SK-N-SH (cell line): ENCODE data around the gene GPR68. TPM values are rescaled to one million over a fixed set of nuclear protein-coding genes. Genes with fewer than 3 reads are reported as not detected.

Experiments
- CTCF ChIA-PET: fragments of 300-600, 350-600 bp; formaldehyde crosslinking; extraction: SDS; loops from one replicate; lab custom pipeline; 2021; lab: Yijun Ruan, JAX
- POLR2A ChIA-PET: fragments of 350-600 bp; sonication (Branson Sonifier 250); formaldehyde crosslinking; extraction: SDS; loops from one replicate; lab custom pipeline; 2020; ENCODE audit warnings: antibody characterized with exemption, inconsistent platforms; lab: Yijun Ruan, JAX
- DNase-seq: peaks from one replicate; pipeline ENCODE4 v3.0.0; 2012
- H2AFZ ChIP-seq: fragments of 200-600 bp; sonication (generic); 2 replicates; pipeline ENCODE4 v1.8.1; 2016; ENCODE audit warnings: antibody characterized with exemption, mild to moderate bottlenecking, low read depth
- H3F3A ChIP-seq: fragments of 200-600 bp; sonication (generic); replicated peaks from 2 replicates; pipeline ENCODE3; 2016; ENCODE audit warnings: antibody characterized with exemption, mild to moderate bottlenecking; ENCODE audit not compliant: insufficient read depth
- H3K27ac ChIP-seq, 2 experiments: fragments of 200-500 bp in 1 of 2; fragments of 200-600 bp in 1 of 2; sonication (Bioruptor generic) in 1 of 2; sonication (generic), shearing (Covaris generic) in 1 of 2; 2 replicates each; pipeline versions ENCODE4 v1.5.1 to v1.6.1; 2014 to 2016; ENCODE audit warnings: low read depth in 2 of 2, inconsistent platforms in 1 of 2, low read length in 1 of 2, mild to moderate bottlenecking in 1 of 2, mixed read lengths in 1 of 2
- H3K27me3 ChIP-seq: fragments of 200-600 bp; sonication (generic), shearing (Covaris generic); 2 replicates; pipeline ENCODE4 v1.6.1; 2016; ENCODE audit warnings: mixed run types; ENCODE audit not compliant: insufficient read depth
- H3K36me3 ChIP-seq, 2 experiments: fragments of 200-500 bp in 1 of 2; fragments of 200-600 bp in 1 of 2; sonication (Bioruptor generic) in 1 of 2; sonication (generic) in 1 of 2; replicated peaks in 1 of 2; 2 replicates each; pipeline versions ENCODE3 to v1.5.1; 2014 to 2016; ENCODE audit warnings: low read length in 1 of 2, mild to moderate bottlenecking in 1 of 2; ENCODE audit not compliant: insufficient read depth in 2 of 2, control insufficient read depth in 1 of 2
- H3K4me1 ChIP-seq, 2 experiments: fragments of 200-500 bp in 1 of 2; fragments of 200-600 bp in 1 of 2; sonication (Bioruptor generic) in 1 of 2; sonication (generic), shearing (Covaris generic) in 1 of 2; 2 replicates each; pipeline versions ENCODE4 v1.5.1 to v1.6.1; 2014 to 2016; ENCODE audit warnings: low read depth in 1 of 2, low read length in 1 of 2, mixed run types in 1 of 2; ENCODE audit not compliant: insufficient read depth in 2 of 2, control insufficient read depth in 1 of 2
- H3K4me2 ChIP-seq: fragments of 200-600 bp; sonication (generic), shearing (Covaris generic); 2 replicates; pipeline ENCODE4 v1.6.1; 2017; ENCODE audit warnings: mixed run types
- H3K4me3 ChIP-seq, 2 experiments: fragments of 200-500 bp in 1 of 2; fragments of 200-600 bp in 1 of 2; sonication (Bioruptor generic) in 1 of 2; sonication (generic), shearing (Covaris generic) in 1 of 2; 2 replicates each; pipeline versions ENCODE4 v1.5.1 to v1.8.1; 2014 to 2016; ENCODE audit warnings: low read depth in 2 of 2, inconsistent platforms in 1 of 2, low read length in 1 of 2, mild to moderate bottlenecking in 1 of 2, mixed read lengths in 1 of 2, moderate library complexity in 1 of 2
- H3K79me2 ChIP-seq: fragments of 200-600 bp; sonication (generic); 2 replicates; pipeline ENCODE4 v1.8.1; 2017; ENCODE audit warnings: mild to moderate bottlenecking; ENCODE audit not compliant: insufficient read depth
- H3K9ac ChIP-seq: fragments of 200-600 bp; sonication (generic); 2 replicates; pipeline ENCODE4 v1.6.1; 2017; ENCODE audit warnings: mixed run types
- H3K9me2 ChIP-seq: fragments of 200-600 bp; sonication (generic); 2 replicates; pipeline ENCODE4 v1.6.1; 2017; ENCODE audit warnings: mixed run types
- H3K9me3 ChIP-seq: fragments of 200-600 bp; sonication (generic); 2 replicates; pipeline ENCODE4 v1.6.1; 2017; ENCODE audit warnings: mixed run types, mild to moderate bottlenecking, moderate library complexity
- H4K20me1 ChIP-seq: fragments of 200-600 bp; sonication (generic); 2 replicates; pipeline ENCODE4 v1.6.1; 2017; ENCODE audit warnings: mild to moderate bottlenecking, mixed run types; ENCODE audit not compliant: insufficient read depth
- EZH2phosphoT487 ChIP-seq: fragments of 200-600 bp; sonication (generic); IDR thresholded peaks from 2 replicates; pipeline ENCODE4 v1.6.1; 2017; ENCODE audit warnings: low read depth, mixed run types, mild to moderate bottlenecking, antibody characterized with exemption, moderate library complexity, borderline replicate concordance
- FOSL2 ChIP-seq: IDR thresholded peaks from 2 replicates; pipeline ENCODE4 v1.4.0; 2012; ENCODE audit warnings: low read depth, mild to moderate bottlenecking, moderate library complexity, borderline replicate concordance
- FOXJ3 ChIP-seq: sonication (generic); formaldehyde crosslinking; IDR thresholded peaks from 2 replicates; pipeline ENCODE4 v1.5.1; 2020; ENCODE audit warnings: mild to moderate bottlenecking, missing genetic modification reagents
- FOXM1 ChIP-seq: IDR thresholded peaks from 2 replicates; pipeline ENCODE4 v1.4.0; 2012; ENCODE audit warnings: low read depth, mild to moderate bottlenecking
- GATA2 ChIP-seq: sonication (generic); formaldehyde crosslinking; IDR thresholded peaks from 2 replicates; pipeline ENCODE4 v1.5.0; 2020; ENCODE audit warnings: mild to moderate bottlenecking, missing genetic modification reagents
- JUND ChIP-seq: IDR thresholded peaks from 2 replicates; pipeline ENCODE4 v1.4.0; 2012
- MXI1 ChIP-seq: IDR thresholded peaks from 2 replicates; pipeline ENCODE4 v1.6.1; 2012; ENCODE audit warnings: mild to moderate bottlenecking, low read depth, low read length, improper control_type of control experiment
- RAD21 ChIP-seq: IDR thresholded peaks from 2 replicates; pipeline ENCODE4 v1.6.1; 2012; ENCODE audit warnings: mild to moderate bottlenecking, low read length
- RXRA ChIP-seq: IDR thresholded peaks from 2 replicates; pipeline ENCODE4 v1.4.0; 2012; ENCODE audit warnings: low read depth, mild to moderate bottlenecking, borderline replicate concordance
- SMC3 ChIP-seq: IDR thresholded peaks from 2 replicates; pipeline ENCODE4 v1.6.1; 2012; ENCODE audit warnings: low read depth, low read length, improper control_type of control experiment
- TAF1 ChIP-seq: IDR thresholded peaks from 2 replicates; pipeline ENCODE4 v1.6.1; 2012; ENCODE audit warnings: low read depth, mild to moderate bottlenecking, low read length, moderate library complexity, borderline replicate concordance
- YY1 ChIP-seq: IDR thresholded peaks from 2 replicates; pipeline ENCODE4 v1.4.0; 2012; ENCODE audit warnings: low read depth, mild to moderate bottlenecking
- WGBS: methylation state at CpG from one replicate; pipeline ENCODE4 v1.1.6; 2017; ENCODE audit warnings: low lambda C conversion rate; 5-methylcytosine and 5-hydroxymethylcytosine counted together
- polyA plus RNA-seq, 3 experiments: library from polyadenylated mRNA; depleted of rRNA; stranded (reverse); fragments of >200 nt; gene quantifications; 2 replicates each; pipeline ENCODE4 v1.2.3, GENCODE V29; 2012
- TF ChIP-seq, protein P1 (sequence below): IDR thresholded peaks from 2 replicates; pipeline ENCODE4 v1.4.0; 2012; ENCODE audit warnings: low read depth
- TF ChIP-seq, protein P2 (sequence below): fragments of 150-350 bp; IDR thresholded peaks from 2 replicates; pipeline ENCODE4 v1.6.1; 2016; ENCODE audit warnings: mild to moderate bottlenecking, low read depth, low read length
- TF ChIP-seq, protein P3 (sequence below): fragments of 150-350 bp; IDR thresholded peaks from 2 replicates; pipeline ENCODE4 v1.6.1; 2017; ENCODE audit warnings: antibody characterized with exemption, low read length, low read depth, borderline replicate concordance
- TF ChIP-seq, protein P4 (sequence below): IDR thresholded peaks from 2 replicates; pipeline ENCODE4 v1.4.0; 2012; ENCODE audit warnings: low read depth, borderline replicate concordance
- TF ChIP-seq, protein P5 (sequence below): IDR thresholded peaks from 2 replicates; pipeline ENCODE4 v1.4.0; 2012; ENCODE audit warnings: low read depth, borderline replicate concordance
- TF ChIP-seq, protein P6 (sequence below): fragments of 200-600 bp; sonication (generic); IDR thresholded peaks from 2 replicates; pipeline ENCODE4 v1.6.1; 2017; ENCODE audit warnings: antibody characterized with exemption, mild to moderate bottlenecking, moderate library complexity

GPR68 gene
- polyA plus RNA-seq, 1 of the 3 experiments (the other 2 are of a cell fraction) = 0.18 TPM

DNA sequence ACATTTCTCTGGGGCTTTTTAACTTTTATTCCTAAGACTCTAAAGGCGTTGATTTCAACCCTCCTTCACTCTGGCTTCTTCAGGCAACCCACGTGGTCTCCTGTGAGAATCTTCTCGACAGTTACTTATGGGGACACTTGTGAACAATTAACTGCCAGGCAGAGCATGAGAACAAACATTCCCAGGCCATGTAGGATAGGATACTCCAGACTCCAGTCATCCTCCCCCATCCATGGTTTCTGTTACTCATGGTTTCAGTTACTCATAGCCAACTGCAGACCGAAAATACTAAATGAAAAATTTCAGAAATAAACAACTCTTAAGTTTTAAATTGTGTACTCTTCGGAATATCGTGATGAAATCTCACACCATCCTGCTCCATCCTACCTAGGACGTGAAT is 19.5 kb downstream of the GPR68 start:
- H4K20me1 ChIP-seq = no peaks in the 10 kb centered on the region
- H3K9me2 ChIP-seq = no peaks in the 10 kb centered on the region
- no peak for DNase-seq
- no peaks in the 10 kb centered on the region for H3K9me3 ChIP-seq
- no peaks in the 10 kb centered on the region for H3F3A ChIP-seq
- CTCF ChIA-PET = no interaction called here
- WGBS = 83% methylated on average over 7 of the region's 7 CpGs
- no peaks in the 10 kb centered on the region; a peak in 1 of 4 replicates for H3K4me1 ChIP-seq
- H3K27ac ChIP-seq = no peak overlapping the region
- H3K4me3 ChIP-seq = no peak overlapping the region
- peaks cover 0 to 3% of the 10 kb centered on the region in 2 experiments for H3K36me3 ChIP-seq
- no peak overlapping the region for H3K9ac ChIP-seq
- H3K27me3 ChIP-seq = no peaks in the 10 kb centered on the region
- H3K79me2 ChIP-seq = no peaks in the 10 kb centered on the region
- TF ChIP-seq YY1 = no peak
- no peak for TF ChIP-seq FOXJ3 (CRISPR knock-in tag)
- TF ChIP-seq JUND = no peak
- TF ChIP-seq, protein P1, sequence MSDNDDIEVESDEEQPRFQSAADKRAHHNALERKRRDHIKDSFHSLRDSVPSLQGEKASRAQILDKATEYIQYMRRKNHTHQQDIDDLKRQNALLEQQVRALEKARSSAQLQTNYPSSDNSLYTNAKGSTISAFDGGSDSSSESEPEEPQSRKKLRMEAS = no peak
- TF ChIP-seq TAF1 = no peak
- TF ChIP-seq FOXM1 = no peak
- TF ChIP-seq EZH2phosphoT487 = no peak
- TF ChIP-seq, protein P2, sequence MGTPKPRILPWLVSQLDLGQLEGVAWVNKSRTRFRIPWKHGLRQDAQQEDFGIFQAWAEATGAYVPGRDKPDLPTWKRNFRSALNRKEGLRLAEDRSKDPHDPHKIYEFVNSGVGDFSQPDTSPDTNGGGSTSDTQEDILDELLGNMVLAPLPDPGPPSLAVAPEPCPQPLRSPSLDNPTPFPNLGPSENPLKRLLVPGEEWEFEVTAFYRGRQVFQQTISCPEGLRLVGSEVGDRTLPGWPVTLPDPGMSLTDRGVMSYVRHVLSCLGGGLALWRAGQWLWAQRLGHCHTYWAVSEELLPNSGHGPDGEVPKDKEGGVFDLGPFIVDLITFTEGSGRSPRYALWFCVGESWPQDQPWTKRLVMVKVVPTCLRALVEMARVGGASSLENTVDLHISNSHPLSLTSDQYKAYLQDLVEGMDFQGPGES = no peak
- TF ChIP-seq, protein P3, sequence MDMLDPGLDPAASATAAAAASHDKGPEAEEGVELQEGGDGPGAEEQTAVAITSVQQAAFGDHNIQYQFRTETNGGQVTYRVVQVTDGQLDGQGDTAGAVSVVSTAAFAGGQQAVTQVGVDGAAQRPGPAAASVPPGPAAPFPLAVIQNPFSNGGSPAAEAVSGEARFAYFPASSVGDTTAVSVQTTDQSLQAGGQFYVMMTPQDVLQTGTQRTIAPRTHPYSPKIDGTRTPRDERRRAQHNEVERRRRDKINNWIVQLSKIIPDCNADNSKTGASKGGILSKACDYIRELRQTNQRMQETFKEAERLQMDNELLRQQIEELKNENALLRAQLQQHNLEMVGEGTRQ = no peak
- no peak for TF ChIP-seq GATA2 (CRISPR knock-in tag)
- TF ChIP-seq, protein P4, sequence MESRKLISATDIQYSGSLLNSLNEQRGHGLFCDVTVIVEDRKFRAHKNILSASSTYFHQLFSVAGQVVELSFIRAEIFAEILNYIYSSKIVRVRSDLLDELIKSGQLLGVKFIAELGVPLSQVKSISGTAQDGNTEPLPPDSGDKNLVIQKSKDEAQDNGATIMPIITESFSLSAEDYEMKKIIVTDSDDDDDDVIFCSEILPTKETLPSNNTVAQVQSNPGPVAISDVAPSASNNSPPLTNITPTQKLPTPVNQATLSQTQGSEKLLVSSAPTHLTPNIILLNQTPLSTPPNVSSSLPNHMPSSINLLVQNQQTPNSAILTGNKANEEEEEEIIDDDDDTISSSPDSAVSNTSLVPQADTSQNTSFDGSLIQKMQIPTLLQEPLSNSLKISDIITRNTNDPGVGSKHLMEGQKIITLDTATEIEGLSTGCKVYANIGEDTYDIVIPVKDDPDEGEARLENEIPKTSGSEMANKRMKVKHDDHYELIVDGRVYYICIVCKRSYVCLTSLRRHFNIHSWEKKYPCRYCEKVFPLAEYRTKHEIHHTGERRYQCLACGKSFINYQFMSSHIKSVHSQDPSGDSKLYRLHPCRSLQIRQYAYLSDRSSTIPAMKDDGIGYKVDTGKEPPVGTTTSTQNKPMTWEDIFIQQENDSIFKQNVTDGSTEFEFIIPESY = no peak
- POLR2A ChIA-PET = no interaction called here
- no peak overlapping the region for H2AFZ ChIP-seq
- no peak overlapping the region for H3K4me2 ChIP-seq

DNA sequence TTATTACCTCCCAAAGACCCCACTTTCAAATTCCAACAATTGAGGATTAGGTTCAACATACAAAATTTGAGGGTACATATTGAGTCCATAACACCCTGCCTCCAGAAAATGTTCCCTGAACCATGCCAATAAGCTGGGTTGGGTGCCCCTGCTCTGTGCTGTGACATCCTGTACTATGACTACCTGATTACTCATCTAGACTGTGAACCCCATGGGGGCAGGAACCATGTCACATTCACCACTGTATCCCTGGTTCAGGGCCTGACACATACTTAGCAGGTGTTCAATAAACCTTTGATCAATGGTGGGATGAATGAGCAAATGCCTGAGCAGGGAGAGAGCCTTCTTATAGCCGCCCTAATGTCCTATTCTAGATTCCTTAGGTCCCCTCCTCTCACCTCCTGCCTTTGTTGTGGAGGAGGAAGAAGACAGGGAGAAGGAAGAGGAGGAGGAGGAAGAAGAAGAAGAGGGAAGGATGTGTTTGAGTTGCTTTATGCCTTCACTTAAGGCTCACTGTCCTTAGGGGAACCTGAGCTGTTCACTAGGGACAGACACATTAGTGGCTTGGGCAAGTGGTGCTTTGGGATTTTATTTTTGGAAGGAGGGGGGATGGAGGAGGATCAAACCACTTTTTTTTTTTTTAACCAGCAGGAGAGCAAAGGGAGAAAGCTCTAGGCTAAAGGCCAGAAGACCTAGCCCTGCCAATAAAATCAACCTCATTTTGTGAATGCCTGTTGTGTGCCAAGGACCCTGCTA is 21.3 kb downstream of the GPR68 start:
- H3K9me2 ChIP-seq = no peaks in the 10 kb centered on the region
- no peaks in the 10 kb centered on the region for H4K20me1 ChIP-seq
- no peaks in the 10 kb centered on the region for H3K79me2 ChIP-seq
- WGBS = 82% methylated on average over 1 of the region's 1 CpG
- no peak overlapping the region for H3K4me3 ChIP-seq
- TF ChIP-seq FOSL2 (no peak), RAD21 (no peak), EZH2phosphoT487 (no peak), SMC3 (no peak), TAF1 (no peak), MXI1 (no peak), FOXJ3 (CRISPR knock-in tag) (no peak), RXRA (no peak)
- TF ChIP-seq, protein P5, sequence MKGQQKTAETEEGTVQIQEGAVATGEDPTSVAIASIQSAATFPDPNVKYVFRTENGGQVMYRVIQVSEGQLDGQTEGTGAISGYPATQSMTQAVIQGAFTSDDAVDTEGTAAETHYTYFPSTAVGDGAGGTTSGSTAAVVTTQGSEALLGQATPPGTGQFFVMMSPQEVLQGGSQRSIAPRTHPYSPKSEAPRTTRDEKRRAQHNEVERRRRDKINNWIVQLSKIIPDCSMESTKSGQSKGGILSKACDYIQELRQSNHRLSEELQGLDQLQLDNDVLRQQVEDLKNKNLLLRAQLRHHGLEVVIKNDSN = no peak
- TF ChIP-seq, protein P6, sequence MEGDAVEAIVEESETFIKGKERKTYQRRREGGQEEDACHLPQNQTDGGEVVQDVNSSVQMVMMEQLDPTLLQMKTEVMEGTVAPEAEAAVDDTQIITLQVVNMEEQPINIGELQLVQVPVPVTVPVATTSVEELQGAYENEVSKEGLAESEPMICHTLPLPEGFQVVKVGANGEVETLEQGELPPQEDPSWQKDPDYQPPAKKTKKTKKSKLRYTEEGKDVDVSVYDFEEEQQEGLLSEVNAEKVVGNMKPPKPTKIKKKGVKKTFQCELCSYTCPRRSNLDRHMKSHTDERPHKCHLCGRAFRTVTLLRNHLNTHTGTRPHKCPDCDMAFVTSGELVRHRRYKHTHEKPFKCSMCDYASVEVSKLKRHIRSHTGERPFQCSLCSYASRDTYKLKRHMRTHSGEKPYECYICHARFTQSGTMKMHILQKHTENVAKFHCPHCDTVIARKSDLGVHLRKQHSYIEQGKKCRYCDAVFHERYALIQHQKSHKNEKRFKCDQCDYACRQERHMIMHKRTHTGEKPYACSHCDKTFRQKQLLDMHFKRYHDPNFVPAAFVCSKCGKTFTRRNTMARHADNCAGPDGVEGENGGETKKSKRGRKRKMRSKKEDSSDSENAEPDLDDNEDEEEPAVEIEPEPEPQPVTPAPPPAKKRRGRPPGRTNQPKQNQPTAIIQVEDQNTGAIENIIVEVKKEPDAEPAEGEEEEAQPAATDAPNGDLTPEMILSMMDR = no peak
- TF ChIP-seq, all 33 proteins: peak for 0
- ChIA-PET POLR2A (interaction anchor here (0.6 kb wide), 1 partner anchor 39 kb away, joined by 3 read pairs; no protein-coding TSS in a partner anchor), CTCF (no interaction called here)
- Histone ChIP-seq H3K4me1 (no peaks in the 10 kb centered on the region; a peak in 1 of 4 replicates), H3F3A (no peaks in the 10 kb centered on the region), H2AFZ (no peak overlapping the region), H3K9ac (no peak overlapping the region), H3K9me3 (no peaks in the 10 kb centered on the region), H3K27me3 (no peaks in the 10 kb centered on the region), H3K4me2 (no peak overlapping the region), H3K27ac (no peak overlapping the region), H3K36me3 (peaks cover 0 to 3% of the 10 kb centered on the region in 2 experiments)
- DNase-seq = no peak
